Right renal pelvis (tissue), 4 donors: ENCODE measurements around the gene COL16A1. TPM values are rescaled to one million over a fixed set of nuclear protein-coding genes. Genes with fewer than 3 reads are reported as not detected.

Experiments used
- DNase-seq, 4 donors: peaks; one replicate each; pipeline ENCODE4 v3.0.0-alpha.2; 2013; ENCODE audit warnings: low read depth in 4 of 4, low spot score in 3 of 4, missing footprints in 1 of 4
- polyA plus RNA-seq, 4 donors: library from polyadenylated mRNA; unstranded; fragments of 120-200 nt; gene quantifications; one replicate each; pipeline ENCODE4 v1.2.1, GENCODE V29; 2013; ENCODE audit not compliant: insufficient read length in 4 of 4

The COL16A1 gene
- polyA plus RNA-seq, 4 donors = 45.0 to 56.2 (median 49.2) TPM

GRCh38 chr1:31627930-31628559, 75.8 kb downstream of the COL16A1 start:
- DNase-seq = no peak

- no peak for DNase-seq
Measured at GRCh38 chr1:31627301-31627929, 76.4 kb downstream of the COL16A1 start.

- DNase-seq = no peak
Measured at GRCh38 chr1:31626223-31627207, 77.3 kb downstream of the COL16A1 start.

GRCh38 chr1:31625561-31626222, 78.1 kb downstream of the COL16A1 start:
- no peak for DNase-seq

DNA sequence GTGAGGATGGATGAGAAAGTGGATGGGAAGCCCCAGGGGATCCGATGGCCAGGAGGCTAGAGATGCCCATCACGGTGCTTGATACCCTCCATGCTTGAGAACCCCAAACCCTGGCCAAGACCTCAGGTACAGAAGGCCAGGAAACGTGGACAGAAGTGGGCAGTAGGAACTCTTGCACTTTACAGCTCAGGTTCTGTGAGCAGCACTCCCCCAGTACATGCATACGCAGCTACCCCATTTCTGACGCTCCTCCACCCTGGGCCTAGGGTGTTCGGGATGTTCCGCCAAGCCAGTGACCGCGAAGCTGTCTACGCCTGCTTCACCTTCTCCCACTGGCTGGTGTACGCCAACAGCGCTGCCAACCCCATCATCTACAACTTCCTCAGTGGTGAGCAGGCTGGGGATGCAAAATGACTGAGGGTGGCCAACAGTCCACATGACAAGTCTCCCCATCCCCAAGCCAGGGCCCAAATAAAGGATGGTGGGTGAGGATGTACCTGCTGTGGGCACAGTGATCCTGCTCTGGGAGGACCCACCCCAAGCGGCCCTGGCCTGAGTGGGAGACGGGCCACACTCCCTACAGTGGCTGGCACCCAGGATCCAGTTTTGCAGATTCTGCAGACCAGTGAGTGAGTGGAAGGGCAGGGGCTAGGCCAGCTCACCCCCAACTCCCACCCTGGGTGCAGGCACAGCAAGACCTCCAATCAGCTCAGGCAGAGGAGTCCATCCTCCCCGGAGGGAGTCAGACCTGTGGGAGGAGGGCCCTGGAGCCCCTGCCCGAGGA, 78.9 kb downstream of the COL16A1 start:
- no peak for DNase-seq

DNA sequence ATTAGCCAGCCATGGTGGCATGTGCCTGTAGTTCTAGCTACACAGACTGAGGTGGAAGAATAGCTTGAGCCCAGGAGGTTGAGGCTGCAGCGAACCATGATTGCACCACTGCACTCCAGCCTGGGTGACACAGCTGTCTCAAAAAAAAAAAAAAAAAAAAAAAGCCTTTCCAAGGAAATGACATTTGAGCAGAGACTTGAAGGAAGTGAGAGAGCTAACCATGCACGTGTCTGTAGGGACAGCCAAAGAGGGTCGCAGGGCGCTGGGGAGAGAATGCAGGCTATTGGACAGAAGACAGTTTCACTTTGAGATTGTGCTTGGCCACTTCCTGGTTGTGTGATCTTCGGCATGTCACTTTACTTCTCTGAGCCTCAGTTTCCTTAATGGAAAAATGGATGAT, 79.5 kb downstream of the COL16A1 start:
- no peak for DNase-seq

- DNase-seq = no peak
Measured at GRCh38 chr1:31623365-31623764, 80.5 kb downstream of the COL16A1 start.

- DNase-seq = no peak
Measured at GRCh38 chr1:31621847-31622730, 81.7 kb downstream of the COL16A1 start.

- no peak for DNase-seq
Measured at GRCh38 chr1:31621498-31621820, 82.4 kb downstream of the COL16A1 start.

GRCh38 chr1:31620631-31621497, 83.0 kb downstream of the COL16A1 start:
- no peak for DNase-seq

DNA sequence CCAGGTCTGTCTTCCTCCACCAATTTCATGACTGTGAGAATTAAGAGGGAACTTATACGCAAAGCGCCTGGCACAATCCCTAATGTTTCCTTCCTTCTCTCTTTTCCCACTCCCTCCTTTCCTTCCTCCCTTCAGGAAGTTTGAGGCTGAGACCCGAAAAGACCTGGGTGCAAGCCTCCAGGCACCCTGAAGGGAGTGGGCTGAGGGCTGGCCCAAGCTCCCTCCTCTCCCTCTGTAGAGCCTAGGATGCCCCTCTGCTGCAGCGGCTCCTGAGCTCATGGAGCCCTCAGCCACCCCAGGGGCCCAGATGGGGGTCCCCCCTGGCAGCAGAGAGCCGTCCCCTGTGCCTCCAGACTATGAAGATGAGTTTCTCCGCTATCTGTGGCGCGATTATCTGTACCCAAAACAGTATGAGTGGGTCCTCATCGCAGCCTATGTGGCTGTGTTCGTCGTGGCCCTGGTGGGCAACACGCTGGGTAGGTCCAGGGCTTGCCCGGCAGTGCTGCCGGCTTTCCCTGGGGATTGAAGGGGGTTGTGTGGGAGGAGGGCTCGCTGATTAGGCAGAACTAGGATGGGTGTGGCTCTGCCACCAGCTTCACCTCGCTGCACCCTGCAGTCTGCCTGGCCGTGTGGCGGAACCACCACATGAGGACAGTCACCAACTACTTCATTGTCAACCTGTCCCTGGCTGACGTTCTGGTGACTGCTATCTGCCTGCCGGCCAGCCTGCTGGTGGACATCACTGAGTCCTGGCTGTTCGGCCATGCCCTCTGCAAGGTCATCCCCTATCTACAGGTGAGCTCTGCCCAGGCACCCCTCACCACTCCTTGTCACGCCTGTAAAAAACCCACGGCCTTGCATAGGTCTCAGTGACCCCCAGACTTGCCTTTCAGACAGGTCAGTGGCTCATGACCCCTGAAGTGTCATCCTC, 84.6 kb downstream of the COL16A1 start:
- DNase-seq = no peak

GRCh38 chr1:31617916-31618746, 85.7 kb downstream of the COL16A1 start:
- peak; percentile 22 to 46 (median 42) for DNase-seq

GRCh38 chr1:31617218-31617915, 86.5 kb downstream of the COL16A1 start, which contains the start of gene HCRTR1:
HCRTR1 (plus strand) TSS chr1:31617689; CDS start chr1:31619193, 1,504 bp downstream.
- no peak for DNase-seq

GRCh38 chr1:31615939-31616338, 87.9 kb downstream of the COL16A1 start:
- DNase-seq = no peak

DNA sequence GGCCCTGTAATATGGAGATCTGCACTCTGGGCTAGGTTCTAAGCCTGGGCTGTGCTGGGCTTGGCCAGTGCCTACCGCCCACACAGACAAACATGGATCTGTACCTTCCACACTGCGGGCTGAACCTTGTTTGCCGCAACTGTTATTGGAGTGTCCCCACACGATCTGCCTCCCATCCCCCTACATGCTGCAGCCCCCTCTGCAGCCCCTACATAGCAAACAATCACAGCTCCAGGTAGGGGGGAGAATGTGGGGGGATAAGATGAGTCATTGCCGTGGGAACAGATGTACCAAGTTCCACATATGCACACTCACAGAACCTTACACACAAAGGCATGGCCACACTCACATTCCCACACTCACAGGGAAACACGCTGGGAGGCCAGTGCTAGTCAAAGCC, 88.4 kb downstream of the COL16A1 start:
- no peak for DNase-seq
